GM12891 (cell line): ENCODE measurements around the gene VSIG2.

Experiments used
- DNase-seq: peaks from one replicate; pipeline ENCODE4 v3.0.0; 2011; ENCODE audit warnings: low spot score; ENCODE audit not compliant: insufficient read length
- FAIRE-seq: peaks from 2 replicates; lab custom pipeline; 2011; peaks lifted over from hg19 to GRCh38; lab: Jason Lieb, UNC
- PAX5 ChIP-seq: IDR thresholded peaks from 2 replicates; pipeline ENCODE4 v1.6.1; 2011; ENCODE audit warnings: low read length, moderate library complexity, mild to moderate bottlenecking; ENCODE audit not compliant: insufficient read depth, severe bottlenecking
- POLR2A ChIP-seq: IDR thresholded peaks from 2 replicates; pipeline ENCODE4 v1.6.1; 2011; ENCODE audit warnings: low read depth, low read length, control low read depth
- POLR2AphosphoS5 ChIP-seq: IDR thresholded peaks from 2 replicates; pipeline ENCODE4 v1.6.1; 2011; ENCODE audit warnings: low read depth, low read length, control low read depth
- POU2F2 ChIP-seq: IDR thresholded peaks from 2 replicates; pipeline ENCODE4 v1.6.1; 2011; ENCODE audit warnings: low read depth, mild to moderate bottlenecking, control low read depth, low read length, moderate library complexity
- SPI1 ChIP-seq: IDR thresholded peaks from 2 replicates; pipeline ENCODE4 v1.6.1; 2011; ENCODE audit warnings: low read depth, low read length, control low read depth
- TAF1 ChIP-seq: IDR thresholded peaks from 2 replicates; pipeline ENCODE4 v1.6.1; 2011; ENCODE audit warnings: low read depth, low read length, control low read depth

The VSIG2 gene

DNA sequence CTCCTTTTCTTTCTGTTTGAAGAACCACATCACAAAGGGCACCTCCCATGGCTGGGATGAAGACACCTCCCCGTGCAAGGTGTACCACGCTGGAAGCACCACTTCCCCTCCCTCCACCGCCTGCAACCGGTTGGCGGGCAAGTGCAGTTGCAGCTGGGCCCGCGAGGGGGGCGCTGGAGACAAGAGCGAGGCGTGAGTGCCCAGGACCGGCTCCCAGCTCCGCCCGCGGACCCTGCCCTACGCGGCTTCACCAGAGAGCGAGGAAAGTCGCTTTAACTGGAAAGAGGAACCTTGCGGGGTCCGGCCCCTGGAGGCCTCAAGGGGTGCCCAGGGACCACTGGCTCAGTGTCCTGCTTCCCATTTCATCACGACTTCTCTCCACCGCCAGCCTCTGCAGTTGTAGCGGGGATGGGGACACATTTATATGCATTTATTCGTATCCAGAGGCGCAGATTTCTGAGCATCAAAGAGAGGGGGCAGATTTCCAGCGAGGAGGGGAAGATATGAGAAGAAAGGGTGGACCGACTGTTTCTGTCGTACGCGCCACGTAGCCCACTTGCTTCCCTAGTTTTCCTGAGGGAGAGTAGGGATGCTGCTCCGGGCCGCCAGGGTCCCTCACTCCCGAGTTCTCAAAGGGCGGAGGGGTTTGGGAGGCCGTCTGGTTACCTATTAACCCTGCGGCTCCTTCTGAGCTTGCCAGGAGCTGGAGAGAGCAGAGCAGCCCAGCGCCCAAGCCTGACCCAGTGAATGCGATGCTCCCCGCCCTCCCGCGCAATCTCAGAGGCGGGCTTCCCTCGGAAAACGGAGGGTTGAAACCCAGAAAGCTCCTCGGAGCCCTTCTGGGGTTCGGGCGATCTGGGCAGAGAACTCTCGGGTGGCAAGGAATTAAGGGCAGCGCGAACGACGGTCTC, 6.6 kb upstream of the VSIG2 start:
- FAIRE-seq: peak; percentile 96
- TF ChIP-seq TAF1 (no peak), POLR2A (no peak), PAX5 (no peak), POLR2AphosphoS5 (no peak), SPI1 (peak; percentile 85), POU2F2 (peak; percentile 21; the same call in 1 of the 2 replicates)
- DNase-seq: peak; percentile 72

DNA sequence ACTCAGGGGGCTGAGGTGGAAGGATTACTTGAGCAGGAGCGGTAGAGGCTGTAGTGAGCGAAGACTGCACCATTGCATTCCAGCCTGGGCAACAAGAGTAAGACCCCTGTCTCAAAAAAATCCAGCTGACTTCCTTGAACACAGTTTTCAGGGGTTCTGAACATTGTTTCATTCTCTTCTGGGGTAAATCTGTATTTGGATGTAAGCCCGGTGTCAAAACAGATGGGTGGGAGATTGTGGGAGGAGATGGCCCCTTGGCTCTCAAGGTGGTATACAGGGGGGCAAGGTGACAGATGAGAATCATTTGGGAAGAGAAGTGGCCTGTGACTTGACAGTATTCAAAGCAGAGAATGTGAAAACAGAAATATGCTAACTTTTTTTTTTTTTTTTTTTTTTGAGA, 5.3 kb upstream of the VSIG2 start:
- TF ChIP-seq SPI1 (no peak), POLR2AphosphoS5 (no peak), POLR2A (no peak), POU2F2 (no peak), TAF1 (no peak), PAX5 (no peak)
- DNase-seq: no peak
- no peak for FAIRE-seq

DNA sequence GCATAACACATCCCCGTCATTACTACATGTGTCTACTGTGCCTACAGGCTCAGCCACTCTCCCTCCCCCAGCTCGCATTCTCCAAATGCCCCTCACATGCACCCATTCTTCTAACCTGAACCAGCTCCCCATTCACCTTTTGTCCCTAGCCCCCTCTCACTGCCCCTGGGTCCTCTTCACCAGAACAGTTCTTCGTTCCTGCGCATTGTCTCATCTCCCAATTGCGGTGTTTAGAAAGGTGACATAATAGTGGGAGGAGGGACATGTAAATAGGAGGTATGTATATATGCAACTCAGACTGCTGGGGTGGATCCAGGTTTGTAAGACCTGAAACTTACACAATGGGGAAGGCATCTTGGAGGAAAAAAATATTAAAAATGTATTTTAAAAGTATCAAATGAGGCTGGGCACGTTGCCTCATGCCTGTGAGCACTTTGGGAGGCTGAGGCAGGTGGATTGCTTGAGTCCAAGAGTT, 4.7 kb upstream of the VSIG2 start:
- FAIRE-seq (no peak), DNase-seq (no peak)
- TF ChIP-seq SPI1: no peak
- no peak for TF ChIP-seq POLR2A
- TF ChIP-seq PAX5: no peak
- TF ChIP-seq POU2F2: no peak
- TF ChIP-seq TAF1: no peak
- TF ChIP-seq POLR2AphosphoS5: no peak

DNA sequence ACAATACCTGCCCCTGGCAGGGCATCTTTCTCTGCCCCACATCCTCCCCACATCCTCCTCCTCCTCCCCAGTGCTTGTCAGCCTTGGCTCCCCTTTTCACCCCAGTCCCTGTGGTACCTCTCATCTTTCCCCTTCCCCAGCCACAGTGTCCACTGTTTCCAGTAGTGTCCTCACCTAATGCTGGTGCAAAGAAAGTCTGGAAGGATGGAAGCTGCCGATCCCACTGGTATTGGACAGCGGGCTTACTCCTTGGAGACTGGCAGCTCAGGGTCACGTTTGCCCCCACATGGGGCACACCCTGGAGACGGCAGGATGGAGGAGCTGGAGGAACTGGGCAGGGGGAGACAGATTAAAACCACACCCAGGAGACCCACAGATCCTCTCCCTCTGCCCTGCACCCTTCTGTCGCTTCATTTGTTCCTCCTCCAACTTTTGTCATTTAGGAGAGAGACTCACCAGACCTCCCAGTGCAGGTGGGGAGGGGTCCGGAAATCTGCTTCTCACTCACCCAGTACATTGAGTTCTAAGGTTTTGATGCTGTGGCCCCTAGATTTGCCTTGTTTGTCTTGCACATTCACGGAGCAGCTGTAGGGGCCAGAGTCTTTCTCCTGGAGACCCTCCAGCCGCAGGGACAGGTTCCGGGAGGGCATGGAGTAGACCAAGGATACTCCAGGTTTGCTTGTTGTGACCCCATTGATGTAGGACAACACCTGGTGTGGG, 4.1 kb upstream of the VSIG2 start:
- TF ChIP-seq POLR2A: no peak
- TF ChIP-seq POLR2AphosphoS5: no peak
- TF ChIP-seq SPI1: no peak
- TF ChIP-seq TAF1: no peak
- TF ChIP-seq PAX5: no peak
- no peak for TF ChIP-seq POU2F2
- DNase-seq: no peak
- peak; percentile 63 for FAIRE-seq

DNA sequence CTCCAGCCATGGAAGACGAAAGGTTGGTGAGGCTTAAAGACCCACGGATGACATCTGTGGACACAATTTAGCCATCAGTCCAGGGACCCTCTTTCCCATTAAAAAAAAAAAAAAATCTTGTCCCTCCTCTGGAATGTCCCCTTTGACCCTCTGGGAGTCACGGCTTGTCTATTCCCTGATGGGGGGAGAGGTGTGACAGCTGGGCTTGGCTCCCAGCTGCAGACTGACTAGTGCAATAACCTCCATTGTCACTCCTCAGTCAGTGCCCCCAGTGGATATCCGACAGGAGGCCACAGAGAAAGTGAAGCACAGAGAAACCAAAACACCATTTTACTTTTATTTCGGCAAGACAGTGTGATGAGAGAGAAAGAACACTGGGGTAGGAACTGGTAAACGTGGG, 2.7 kb upstream of the VSIG2 start:
- no peak for FAIRE-seq
- TF ChIP-seq POLR2AphosphoS5: no peak
- no peak for TF ChIP-seq SPI1
- no peak for TF ChIP-seq TAF1
- TF ChIP-seq POU2F2: no peak
- no peak for TF ChIP-seq POLR2A
- TF ChIP-seq PAX5: no peak
- no peak for DNase-seq

DNA sequence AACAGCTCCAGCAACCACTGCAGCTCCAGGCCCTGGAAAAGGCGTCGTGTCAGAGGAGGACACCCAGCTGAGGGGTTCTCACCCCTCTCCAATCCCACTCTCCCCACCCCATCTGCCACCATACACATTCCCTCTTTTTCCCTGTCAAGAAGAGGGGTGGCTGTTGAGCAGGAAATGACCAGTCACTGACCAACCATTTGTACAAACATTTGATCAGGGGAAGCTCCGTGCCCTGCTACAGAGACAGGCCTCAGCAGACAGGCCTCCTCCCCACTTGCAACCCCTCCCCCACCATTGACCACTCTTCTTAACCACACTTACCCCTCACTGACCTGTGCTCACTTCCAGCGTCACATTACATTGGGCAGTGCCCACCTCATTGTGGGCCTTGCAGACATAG, 2.3 kb upstream of the VSIG2 start:
- TF ChIP-seq POLR2AphosphoS5 (no peak), TAF1 (no peak), POLR2A (no peak), SPI1 (no peak), PAX5 (no peak), POU2F2 (no peak)
- no peak for DNase-seq
- FAIRE-seq: no peak

DNA sequence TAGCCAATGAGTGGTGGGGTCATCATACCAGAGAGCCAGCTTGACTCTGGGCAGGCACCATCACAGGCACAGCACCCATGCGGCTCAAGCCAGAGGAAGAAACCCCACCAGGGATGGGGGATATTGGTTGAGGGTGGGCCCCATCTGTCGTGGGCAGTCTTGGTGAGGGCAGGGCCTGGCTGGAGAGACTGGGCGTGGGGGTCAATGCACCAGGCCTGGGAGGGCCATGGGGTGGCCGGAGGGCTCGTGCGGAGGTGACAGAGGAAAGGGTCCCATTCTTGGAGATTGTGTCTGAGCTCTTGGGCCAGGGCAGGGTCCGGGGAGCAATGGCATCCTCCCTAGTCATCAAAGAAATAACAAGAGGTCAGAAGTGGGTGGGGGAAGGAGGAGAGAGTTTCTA, 1.6 kb upstream of the VSIG2 start:
- no peak for DNase-seq
- no peak for FAIRE-seq
- TF ChIP-seq POLR2AphosphoS5 (no peak), TAF1 (no peak), SPI1 (no peak), PAX5 (no peak), POLR2A (no peak), POU2F2 (no peak)

DNA sequence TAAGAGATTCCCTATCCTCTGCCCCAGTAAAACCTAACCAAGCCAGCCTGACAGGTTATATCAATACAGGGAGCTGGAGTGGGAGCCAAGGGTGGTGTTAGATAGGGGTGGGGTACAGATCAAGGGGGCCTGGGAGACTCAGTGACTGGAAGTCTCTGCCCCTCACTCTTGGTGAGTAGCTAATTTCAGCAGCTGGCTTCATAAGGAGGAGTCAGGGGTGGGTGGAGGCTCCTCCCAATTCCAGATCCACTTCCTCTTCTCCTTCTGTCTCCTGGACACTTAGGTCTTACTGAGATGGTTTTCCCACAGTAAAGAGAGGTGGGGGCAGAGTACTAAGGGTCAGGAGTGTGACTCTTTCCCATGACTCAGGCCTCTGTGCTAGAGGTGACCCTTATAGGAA, 1.1 kb upstream of the VSIG2 start:
- FAIRE-seq: no peak
- no peak for TF ChIP-seq PAX5
- peak; percentile 57; the same call in 1 of the 2 replicates for TF ChIP-seq SPI1
- DNase-seq: no peak

DNA sequence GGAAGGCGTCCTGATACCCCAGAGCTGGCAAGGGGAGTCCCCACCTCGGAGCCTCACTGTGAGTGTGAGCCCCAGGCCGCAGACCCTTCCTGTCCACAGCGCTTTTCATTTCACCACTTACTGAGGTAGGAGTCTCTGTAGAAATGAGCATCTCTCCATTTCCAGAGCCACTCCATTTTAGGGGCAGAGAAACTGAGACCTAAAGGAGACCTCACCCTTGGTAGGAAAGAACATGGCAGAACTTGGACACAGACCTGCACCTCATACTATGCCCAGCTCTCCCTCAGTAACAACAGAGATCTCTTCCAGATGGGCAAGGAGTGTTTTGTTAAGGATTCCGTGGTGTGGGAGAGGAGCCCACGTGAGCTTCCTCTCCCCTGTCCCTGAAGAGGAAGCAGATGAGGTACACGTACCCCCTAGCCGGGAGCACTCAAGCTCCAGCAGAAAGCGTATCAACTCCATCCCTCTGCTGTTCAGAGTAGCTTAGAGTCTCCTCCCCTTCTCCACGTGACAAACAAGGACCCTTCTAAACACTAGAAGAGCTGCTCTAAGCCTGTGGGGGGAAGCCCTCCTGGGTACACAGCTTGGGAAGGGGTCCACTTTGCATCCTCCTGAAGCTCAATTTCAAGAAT, 532 bp upstream of the VSIG2 start:
- DNase-seq: no peak
- TF ChIP-seq POU2F2 (no peak), PAX5 (no peak), POLR2A (no peak), SPI1 (no peak), POLR2AphosphoS5 (no peak), TAF1 (no peak)
- FAIRE-seq: peak; percentile 9
